Stimulated activated CD8-positive, alpha-beta memory T cell treated with anti-CD3 and anti-CD28 coated beads, Interleukin-4, amount 100 ng/mL, for 4 hours (primary cell): ENCODE data around the gene CDK6.

Experiments
- DNase-seq, 2 donors: peaks; one replicate each; pipeline ENCODE4 v3.0.0-alpha.2; 2020; ENCODE audit warnings: low read depth in 2 of 2, low spot score in 1 of 2

The CDK6 gene

GRCh38 chr7:92714767-92715166, 121.6 kb downstream of the CDK6 start:
- no peak for DNase-seq

GRCh38 chr7:92714280-92714679, 122.1 kb downstream of the CDK6 start:
- DNase-seq = no peak

GRCh38 chr7:92709912-92710311, 126.5 kb downstream of the CDK6 start:
- DNase-seq = no peak

GRCh38 chr7:92709150-92709549, 127.2 kb downstream of the CDK6 start:
- DNase-seq = no peak

GRCh38 chr7:92708111-92709042, 128.0 kb downstream of the CDK6 start:
- no peak for DNase-seq

GRCh38 chr7:92707435-92707834, 128.9 kb downstream of the CDK6 start:
- DNase-seq = no peak

- DNase-seq = no peak
These were observed 129.8 kb downstream of the CDK6 start for GRCh38 chr7:92706563-92706962.

GRCh38 chr7:92705831-92706230, 130.5 kb downstream of the CDK6 start:
- DNase-seq = no peak

- no peak for DNase-seq
These were observed 131.5 kb downstream of the CDK6 start for GRCh38 chr7:92704858-92705257.

GRCh38 chr7:92702535-92702934, 133.8 kb downstream of the CDK6 start:
- no peak for DNase-seq

GRCh38 chr7:92699966-92700514, 136.3 kb downstream of the CDK6 start:
- no peak for DNase-seq

- no peak for DNase-seq
These were observed 136.8 kb downstream of the CDK6 start for GRCh38 chr7:92699560-92699959.

GRCh38 chr7:92698237-92698841, 138.0 kb downstream of the CDK6 start:
- no peak for DNase-seq

- no peak for DNase-seq
These were observed 139.0 kb downstream of the CDK6 start for GRCh38 chr7:92697414-92697813.

- no peak for DNase-seq
These were observed 139.4 kb downstream of the CDK6 start for GRCh38 chr7:92697012-92697411.

GRCh38 chr7:92696584-92696983, 139.8 kb downstream of the CDK6 start:
- no peak for DNase-seq

- no peak for DNase-seq
These were observed 140.8 kb downstream of the CDK6 start for GRCh38 chr7:92695308-92696261.

GRCh38 chr7:92694211-92694610, 142.2 kb downstream of the CDK6 start:
- DNase-seq = no peak

GRCh38 chr7:92693519-92693918, 142.9 kb downstream of the CDK6 start:
- no peak for DNase-seq

- no peak for DNase-seq
These were observed 144.8 kb downstream of the CDK6 start for GRCh38 chr7:92691578-92691977.
